Measurements from ENCODE around the gene GRID1.

GRCh38 chr10:86215712-86216111, 150.9 kb downstream of the GRID1 start:
- TF ChIP-seq CTCF (conservative IDR thresholded peaks at IDR 0.05; ENCODE audit: low read depth, low read length), result no peak
- no peak for TF ChIP-seq EZH2phosphoT487 (IDR thresholded peaks at IDR 0.05; ENCODE audit: borderline replicate concordance, low read length)
- TF ChIP-seq EZH2 (IDR thresholded peaks at IDR 0.05; ENCODE audit: low read length, unreplicated experiment), result no peak

Data from PC-3 (cell line).